ENCODE results near the gene EIF2B2. TPM values are rescaled to one million over a fixed set of nuclear protein-coding genes. Genes with fewer than 3 reads are reported as not detected.

EIF2B2 gene
- total RNA-seq, 4 donors from 2014 or later, result 42.9 to 55.4 (median 51.1) TPM

DNA sequence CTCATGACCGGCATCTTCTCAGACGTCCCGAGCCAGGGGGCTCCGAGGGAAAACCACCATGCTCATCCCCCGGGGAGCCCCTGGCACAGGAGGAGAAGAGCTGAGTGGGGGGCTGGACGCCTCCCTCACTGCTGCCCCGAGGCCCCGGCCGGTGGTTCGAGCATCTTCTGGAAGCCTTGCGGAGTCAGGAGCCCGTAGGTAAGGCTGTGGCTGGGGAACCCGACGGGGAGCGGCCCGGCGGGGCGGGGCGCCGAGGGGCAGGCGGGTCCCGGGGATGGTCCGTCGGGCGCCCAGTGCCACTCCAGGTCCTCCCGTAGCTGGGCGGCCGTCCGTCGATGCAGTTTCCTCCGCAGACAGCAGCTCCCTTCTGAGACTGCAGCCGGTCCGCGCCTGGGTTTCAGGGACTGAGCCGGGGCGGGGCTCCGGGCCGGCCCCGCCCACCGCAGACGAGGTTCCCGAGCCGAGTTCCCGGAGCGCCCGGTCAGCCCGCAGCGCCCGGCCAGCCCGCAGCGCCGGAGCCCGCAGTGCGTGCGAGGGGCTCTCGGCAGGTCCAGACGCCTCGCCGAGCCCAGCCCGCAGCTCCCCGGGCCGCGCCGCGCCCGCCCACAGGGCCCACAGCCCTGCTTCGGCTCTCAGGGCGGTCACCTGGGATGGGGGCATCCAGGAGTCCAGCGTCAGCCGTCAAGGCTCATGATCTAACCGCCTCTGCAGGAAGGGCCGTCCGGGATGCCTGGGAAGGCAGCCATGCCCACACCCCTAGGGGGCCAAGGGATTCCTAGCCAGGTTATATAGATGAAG lies 47.3 kb upstream of the EIF2B2 start, which contains the start of gene PGF:
TSS of gene PGF (minus strand) at position 369 of the 798 bp plus-strand sequence. CDS start at position 14, 355 bp downstream.
- in situ Hi-C loops (cut with MboI; ENCODE audit: low pct_ligation_motif_present in 1 of 4, low pct_unique_long_range_greater_than_20kb in 1 of 4, low sequenced_read_pairs in 3 of 4), result loop anchor here in 1 of 4 donors (10.0 kb wide), 1 partner anchor 129 kb away; no protein-coding TSS in a partner anchor
- H3K27me3 ChIP-seq, result no peaks in the 10 kb centered on the region
- no peaks in the 10 kb centered on the region for H3K9me3 ChIP-seq
- H3K4me3 ChIP-seq, result peak within 1 kb of the TSS; percentile 40 to 57 (median 44)
- H3K36me3 ChIP-seq, result no peaks in the 10 kb centered on the region
- intact Hi-C loops (cut with DNase I; ENCODE audit: low total_unique reads), result no loop called here
- peaks cover 23 to 31% (median 29%) of the 10 kb centered on the region in 4 donors for H3K4me1 ChIP-seq
- 1% methylated on average over 65 of the region's 73 CpGs; no CpG with 5 or more reads in 1 of the 2 donors for WGBS, 2 donors (ENCODE audit: low coverage in 1 of 2)
- H3K27ac ChIP-seq, result peak within 1 kb of the TSS; percentile 25 to 44 (median 38)
- TF ChIP-seq POLR2A (IDR thresholded peaks at IDR 0.05) (peak; percentile 52), EP300 (IDR thresholded peaks at IDR 0.05; ENCODE audit: low read depth) (no peak), POLR2AphosphoS5 (IDR thresholded peaks at IDR 0.05) (peak; percentile 55 to 68 (median 59))
- TF ChIP-seq, protein P1, sequence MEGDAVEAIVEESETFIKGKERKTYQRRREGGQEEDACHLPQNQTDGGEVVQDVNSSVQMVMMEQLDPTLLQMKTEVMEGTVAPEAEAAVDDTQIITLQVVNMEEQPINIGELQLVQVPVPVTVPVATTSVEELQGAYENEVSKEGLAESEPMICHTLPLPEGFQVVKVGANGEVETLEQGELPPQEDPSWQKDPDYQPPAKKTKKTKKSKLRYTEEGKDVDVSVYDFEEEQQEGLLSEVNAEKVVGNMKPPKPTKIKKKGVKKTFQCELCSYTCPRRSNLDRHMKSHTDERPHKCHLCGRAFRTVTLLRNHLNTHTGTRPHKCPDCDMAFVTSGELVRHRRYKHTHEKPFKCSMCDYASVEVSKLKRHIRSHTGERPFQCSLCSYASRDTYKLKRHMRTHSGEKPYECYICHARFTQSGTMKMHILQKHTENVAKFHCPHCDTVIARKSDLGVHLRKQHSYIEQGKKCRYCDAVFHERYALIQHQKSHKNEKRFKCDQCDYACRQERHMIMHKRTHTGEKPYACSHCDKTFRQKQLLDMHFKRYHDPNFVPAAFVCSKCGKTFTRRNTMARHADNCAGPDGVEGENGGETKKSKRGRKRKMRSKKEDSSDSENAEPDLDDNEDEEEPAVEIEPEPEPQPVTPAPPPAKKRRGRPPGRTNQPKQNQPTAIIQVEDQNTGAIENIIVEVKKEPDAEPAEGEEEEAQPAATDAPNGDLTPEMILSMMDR (IDR thresholded peaks at IDR 0.05), result no peak
- DNase-seq, result peak; percentile 77

DNA sequence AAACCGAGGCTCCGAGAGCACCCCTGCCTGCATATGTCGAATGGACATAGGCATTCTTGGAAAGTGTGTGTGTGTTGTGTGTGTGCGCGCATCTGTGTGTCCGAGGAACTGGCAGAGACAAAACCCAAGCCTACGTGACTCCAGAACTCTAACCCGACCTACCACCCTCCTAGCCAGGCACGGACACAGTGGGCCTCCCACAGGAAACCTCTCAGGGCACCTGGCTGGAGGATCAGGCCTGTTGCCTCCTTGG lies 46.8 kb upstream of the EIF2B2 start:
- Histone ChIP-seq H3K27ac (no peak overlapping the region), H3K4me1 (peaks cover 22 to 27% (median 24%) of the 10 kb centered on the region in 4 donors), H3K4me3 (peak overlapping the region in 3 of 4 donors; percentile 40 to 57 (median 46)), H3K36me3 (no peaks in the 10 kb centered on the region), H3K9me3 (no peaks in the 10 kb centered on the region), H3K27me3 (no peaks in the 10 kb centered on the region)
- no peak for DNase-seq
- TF ChIP-seq, protein P1 (IDR thresholded peaks at IDR 0.05), result no peak
- TF ChIP-seq POLR2AphosphoS5 (IDR thresholded peaks at IDR 0.05) (no peak), POLR2A (IDR thresholded peaks at IDR 0.05) (no peak), EP300 (IDR thresholded peaks at IDR 0.05; ENCODE audit: low read depth) (no peak)
- in situ Hi-C loops (cut with MboI; ENCODE audit: low pct_ligation_motif_present in 1 of 4, low pct_unique_long_range_greater_than_20kb in 1 of 4, low sequenced_read_pairs in 3 of 4) (loop anchor here in 1 of 4 donors (10.0 kb wide), 1 partner anchor 129 kb away; no protein-coding TSS in a partner anchor), intact Hi-C loops (cut with DNase I; ENCODE audit: low total_unique reads) (no loop called here)
- 78% methylated on average over 9 of the region's 9 CpGs; no CpG with 5 or more reads in 1 of the 2 donors for WGBS, 2 donors (ENCODE audit: low coverage in 1 of 2)

DNA sequence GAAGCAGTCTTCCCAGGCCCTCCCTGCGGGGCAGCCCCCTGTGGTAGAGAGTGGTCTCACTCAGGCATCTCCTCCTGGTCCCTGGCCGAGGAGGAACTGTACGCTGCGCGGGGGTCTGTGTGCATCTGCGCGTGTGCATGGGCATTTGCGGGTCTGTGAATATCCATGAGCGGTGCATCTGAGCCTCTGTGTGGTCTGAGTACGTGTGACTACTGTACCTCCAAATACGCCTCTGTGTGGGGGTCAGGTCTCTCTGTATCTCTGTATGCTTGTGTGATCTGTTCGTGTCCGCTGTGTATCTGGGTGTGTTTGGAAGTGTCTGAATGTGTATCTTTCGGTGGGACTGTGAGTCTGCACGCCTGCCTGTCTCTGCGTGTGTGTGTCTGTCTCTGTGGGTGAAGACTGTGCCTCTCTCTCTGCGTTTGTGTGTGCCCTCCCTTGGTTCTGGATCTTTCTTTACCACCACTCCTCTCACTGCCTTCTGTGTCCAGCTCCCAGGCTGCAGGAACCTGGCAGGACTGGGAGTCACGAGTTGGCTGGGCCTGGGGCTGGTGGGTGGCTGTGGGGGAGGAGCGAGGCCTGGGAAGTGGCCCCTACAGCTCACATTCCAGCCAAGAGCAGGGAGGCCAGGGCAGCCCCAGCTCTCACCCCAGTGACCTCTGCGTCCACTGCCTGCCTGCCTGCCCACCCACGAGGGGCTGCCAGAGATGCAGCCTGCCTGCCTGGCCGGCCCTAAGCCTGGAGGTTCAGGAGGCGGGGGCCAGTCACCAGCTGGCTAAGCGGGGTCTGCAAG lies 46.2 kb upstream of the EIF2B2 start:
- intact Hi-C loops (cut with DNase I; ENCODE audit: low total_unique reads), result no loop called here
- Histone ChIP-seq H3K27me3 (no peaks in the 10 kb centered on the region), H3K36me3 (no peaks in the 10 kb centered on the region), H3K9me3 (no peaks in the 10 kb centered on the region), H3K4me3 (no peak overlapping the region), H3K27ac (no peak overlapping the region), H3K4me1 (peaks cover 17 to 22% (median 19%) of the 10 kb centered on the region in 4 donors)
- 91% methylated on average over 23 of the region's 24 CpGs; no CpG with 5 or more reads in 1 of the 2 donors for WGBS, 2 donors (ENCODE audit: low coverage in 1 of 2)
- TF ChIP-seq, protein P1 (IDR thresholded peaks at IDR 0.05), result no peak
- TF ChIP-seq POLR2A (IDR thresholded peaks at IDR 0.05) (no peak), POLR2AphosphoS5 (IDR thresholded peaks at IDR 0.05) (no peak), EP300 (IDR thresholded peaks at IDR 0.05; ENCODE audit: low read depth) (no peak)
- DNase-seq, result no peak
- in situ Hi-C loops (cut with MboI; ENCODE audit: low pct_ligation_motif_present in 1 of 4, low pct_unique_long_range_greater_than_20kb in 1 of 4, low sequenced_read_pairs in 3 of 4), result loop anchor here in 1 of 4 donors (10.0 kb wide), 1 partner anchor 128 kb away; no protein-coding TSS in a partner anchor
